Gastrocnemius medialis (tissue), 4 donors: ENCODE results near the gene ACTR8. TPM values are rescaled to one million over a fixed set of nuclear protein-coding genes. Genes with fewer than 3 reads are reported as not detected.

Experiments used
- ATAC-seq, 2 donors: fragments of 150-250 bp; one replicate each; pipeline ENCODE4 v1.9.1; 2016
- DNase-seq, 2 donors: peaks; one replicate each; pipeline ENCODE4 v3.0.0-alpha.2; 2019
- H3K27ac ChIP-seq, 4 donors: fragments of 200-600 bp; sonication (generic); 1 replicate in 1 of 4; 2 replicates in 3 of 4; pipeline ENCODE4 v1.5.1; 2016 to 2018; ENCODE audit warnings: mild to moderate bottlenecking in 2 of 4, moderate library complexity in 1 of 4
- H3K27me3 ChIP-seq, 3 donors: fragments of 200-600 bp; sonication (generic) in 2 of 3; 1 replicate in 1 of 3; 2 replicates in 2 of 3; pipeline versions ENCODE4 v1.5.1 to v1.6.0; 2016 to 2019; ENCODE audit warnings: mild to moderate bottlenecking in 1 of 3, moderate library complexity in 1 of 3
- H3K36me3 ChIP-seq, 2 donors: fragments of 200-600 bp; sonication (generic) in 1 of 2; one replicate each; pipeline ENCODE4 v1.5.1; 2017 to 2018
- H3K4me1 ChIP-seq, 2 donors: fragments of 200-600 bp; sonication (generic) in 1 of 2; one replicate each; pipeline ENCODE4 v1.5.1; 2016 to 2017; ENCODE audit warnings: mild to moderate bottlenecking in 2 of 2
- H3K4me3 ChIP-seq, 4 donors: fragments of 200-600 bp; sonication (generic) in 3 of 4; 1 replicate in 1 of 4; 2 replicates in 3 of 4; pipeline ENCODE4 v1.5.1; 2016 to 2019; ENCODE audit warnings: mild to moderate bottlenecking in 2 of 4
- H3K9me3 ChIP-seq, 3 donors: fragments of 200-600 bp; sonication (generic) in 2 of 3; 1 replicate in 1 of 3; 2 replicates in 2 of 3; pipeline ENCODE4 v1.5.1; 2016 to 2019
- POLR2A ChIP-seq, 2 donors: fragments of 450-650 bp; IDR thresholded peaks; one replicate each; pipeline ENCODE4 v1.6.1; 2017; ENCODE audit warnings: antibody characterized with exemption in 2 of 2, mild to moderate bottlenecking in 2 of 2, moderate library complexity in 2 of 2
- in situ Hi-C, 4 donors: fragments of 200-750 bp; cut with MboI; loops; one replicate each; pipeline versions ENCODE4 v1.15.0 to v1.8.0; 2017; ENCODE audit warnings: low sequenced_read_pairs in 4 of 4
- intact Hi-C: fragments of 100-400 bp; cut with DNase I; formaldehyde crosslinking; loops from one replicate; pipeline ENCODE4 v1.15.1; 2023; ENCODE audit warnings: low total_unique reads
- total RNA-seq, 4 donors: library from RNA; depleted of rRNA; stranded (reverse); fragments of >200 nt; gene quantifications; one replicate each; pipeline versions ENCODE4 v1.1.0 to v1.2.3, GENCODE V29; 2016
- TF ChIP-seq, protein P1 (sequence below), 5 experiments: fragments of 450-650 bp in 3 of 5; fragments of 200-600 bp in 2 of 5; sonication (generic) in 2 of 5; IDR thresholded peaks in 4 of 5; conservative IDR thresholded peaks in 1 of 5; 1 replicate in 4 of 5; 2 replicates in 1 of 5; pipeline ENCODE4 v1.5.1; 2016 to 2019; ENCODE audit warnings: antibody characterized with exemption in 5 of 5, mild to moderate bottlenecking in 3 of 5, moderate library complexity in 3 of 5

ACTR8 gene
- total RNA-seq, 4 donors from 2014 or later, result 13.6 to 24.9 (median 19.8) TPM

- TF ChIP-seq POLR2A (IDR thresholded peaks at IDR 0.05), result peak in 1 of 2 donors; percentile 15
- TF ChIP-seq, protein P1, sequence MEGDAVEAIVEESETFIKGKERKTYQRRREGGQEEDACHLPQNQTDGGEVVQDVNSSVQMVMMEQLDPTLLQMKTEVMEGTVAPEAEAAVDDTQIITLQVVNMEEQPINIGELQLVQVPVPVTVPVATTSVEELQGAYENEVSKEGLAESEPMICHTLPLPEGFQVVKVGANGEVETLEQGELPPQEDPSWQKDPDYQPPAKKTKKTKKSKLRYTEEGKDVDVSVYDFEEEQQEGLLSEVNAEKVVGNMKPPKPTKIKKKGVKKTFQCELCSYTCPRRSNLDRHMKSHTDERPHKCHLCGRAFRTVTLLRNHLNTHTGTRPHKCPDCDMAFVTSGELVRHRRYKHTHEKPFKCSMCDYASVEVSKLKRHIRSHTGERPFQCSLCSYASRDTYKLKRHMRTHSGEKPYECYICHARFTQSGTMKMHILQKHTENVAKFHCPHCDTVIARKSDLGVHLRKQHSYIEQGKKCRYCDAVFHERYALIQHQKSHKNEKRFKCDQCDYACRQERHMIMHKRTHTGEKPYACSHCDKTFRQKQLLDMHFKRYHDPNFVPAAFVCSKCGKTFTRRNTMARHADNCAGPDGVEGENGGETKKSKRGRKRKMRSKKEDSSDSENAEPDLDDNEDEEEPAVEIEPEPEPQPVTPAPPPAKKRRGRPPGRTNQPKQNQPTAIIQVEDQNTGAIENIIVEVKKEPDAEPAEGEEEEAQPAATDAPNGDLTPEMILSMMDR (IDR thresholded peaks at IDR 0.05 in 4 of 5, conservative IDR thresholded peaks at IDR 0.05 in 1 of 5), result no peak
- Histone ChIP-seq H3K4me1 (peaks cover 0 to 5% of the 10 kb centered on the region in 2 donors), H3K27ac (peak overlapping the region; percentile 74 to 88 (median 86)), H3K4me3 (peak overlapping the region; percentile 67 to 82 (median 74)), H3K27me3 (no peaks in the 10 kb centered on the region), H3K36me3 (no peaks in the 10 kb centered on the region), H3K9me3 (no peaks in the 10 kb centered on the region)
- in situ Hi-C loops (no loop called here), intact Hi-C loops (loop anchor here (2.0 kb wide), 2 partner anchors 37 to 45 kb away; partner anchors contain the start of genes ACTR8 and SELENOK)
- ATAC-seq (peak in 1 of 2 donors; percentile 23), DNase-seq (no peak)
Measured at GRCh38 chr3:53845881-53846133, 36.1 kb downstream of the ACTR8 start.

- Histone ChIP-seq H3K36me3 (no peaks in the 10 kb centered on the region), H3K4me1 (peaks cover 0 to 5% of the 10 kb centered on the region in 2 donors), H3K27me3 (no peaks in the 10 kb centered on the region), H3K4me3 (peak overlapping the region; percentile 67 to 82 (median 74)), H3K27ac (peak overlapping the region; percentile 74 to 88 (median 86)), H3K9me3 (no peaks in the 10 kb centered on the region)
- intact Hi-C loops (loop anchor here (2.0 kb wide), 1 partner anchor 38 kb away; the partner anchor contains the start of gene ACTR8), in situ Hi-C loops (no loop called here)
- peak; percentile 51 to 70 for DNase-seq
- TF ChIP-seq, protein P1 (IDR thresholded peaks at IDR 0.05 in 4 of 5, conservative IDR thresholded peaks at IDR 0.05 in 1 of 5), result peak in 3 of 5 experiments; percentile 3 to 50 (median 39)
- TF ChIP-seq POLR2A (IDR thresholded peaks at IDR 0.05), result peak in 1 of 2 donors; percentile 44
- peak; percentile 88 to 89 for ATAC-seq
Measured at GRCh38 chr3:53845103-53845880, 36.7 kb downstream of the ACTR8 start.

DNA sequence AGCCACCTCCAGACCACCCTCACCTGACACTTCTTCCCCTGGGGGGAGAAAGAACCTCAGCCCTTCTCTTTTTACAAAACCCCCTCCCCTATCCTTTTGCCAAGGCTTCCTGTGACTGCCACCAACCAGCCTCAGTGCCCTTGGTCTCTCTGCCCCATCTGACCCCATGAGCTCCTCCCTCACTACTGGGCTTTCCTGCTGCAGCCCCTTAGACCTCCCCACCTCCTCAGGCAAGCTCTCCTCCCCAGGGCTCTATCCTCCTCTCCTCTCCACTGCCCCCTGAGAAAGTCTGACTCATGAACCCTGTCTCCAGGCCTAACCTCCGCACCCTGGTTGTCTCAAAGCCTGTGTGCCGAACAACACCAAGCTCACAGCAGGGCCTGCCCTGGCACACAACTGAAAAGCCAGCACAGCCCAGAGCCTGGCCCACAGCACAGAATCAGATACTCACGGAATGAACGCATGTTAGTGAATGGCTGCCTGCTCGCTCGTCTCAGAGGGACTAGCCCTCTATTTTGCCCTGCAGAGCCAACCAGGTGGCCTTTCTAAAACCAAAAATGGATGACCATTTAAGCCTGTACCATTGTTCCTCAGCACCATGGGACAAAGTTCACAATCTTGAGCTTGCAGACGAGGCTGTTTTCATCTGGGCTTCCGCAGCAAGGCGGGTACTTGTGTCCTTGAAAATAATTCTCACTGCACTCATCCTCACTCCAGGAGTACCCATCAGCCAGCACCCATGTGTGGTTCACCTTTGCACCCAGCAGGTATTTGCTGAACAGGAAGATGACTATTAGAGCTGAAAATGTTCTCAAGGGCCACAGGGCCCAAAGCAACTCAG lies 37.5 kb downstream of the ACTR8 start:
- Histone ChIP-seq H3K9me3 (no peaks in the 10 kb centered on the region), H3K4me1 (peaks cover 0 to 5% of the 10 kb centered on the region in 2 donors), H3K36me3 (no peaks in the 10 kb centered on the region), H3K27ac (no peak overlapping the region), H3K4me3 (no peak overlapping the region), H3K27me3 (no peaks in the 10 kb centered on the region)
- no peak for DNase-seq
- ATAC-seq, result no peak
- in situ Hi-C loops (no loop called here), intact Hi-C loops (loop anchor here (2.0 kb wide), 1 partner anchor 38 kb away; the partner anchor contains the start of gene ACTR8)
- TF ChIP-seq, protein P1 (IDR thresholded peaks at IDR 0.05 in 4 of 5, conservative IDR thresholded peaks at IDR 0.05 in 1 of 5), result no peak
- no peak for TF ChIP-seq POLR2A (IDR thresholded peaks at IDR 0.05)

- intact Hi-C loops, result loop anchor here (2.0 kb wide), 1 partner anchor 39 kb away; the partner anchor contains the start of gene ACTR8
- H3K9me3 ChIP-seq, result no peaks in the 10 kb centered on the region
- in situ Hi-C loops, result no loop called here
- no peaks in the 10 kb centered on the region for H3K27me3 ChIP-seq
- no peaks in the 10 kb centered on the region for H3K36me3 ChIP-seq
- no peak overlapping the region for H3K4me3 ChIP-seq
- peaks cover 0 to 5% of the 10 kb centered on the region in 2 donors for H3K4me1 ChIP-seq
- DNase-seq (no peak), ATAC-seq (no peak)
- no peak for TF ChIP-seq POLR2A (IDR thresholded peaks at IDR 0.05)
- TF ChIP-seq, protein P1 (IDR thresholded peaks at IDR 0.05 in 4 of 5, conservative IDR thresholded peaks at IDR 0.05 in 1 of 5), result no peak
- H3K27ac ChIP-seq, result no peak overlapping the region
Measured at GRCh38 chr3:53843195-53844177, 38.5 kb downstream of the ACTR8 start.
